ENCODE data around the gene BCAS3.

The BCAS3 gene

DNA sequence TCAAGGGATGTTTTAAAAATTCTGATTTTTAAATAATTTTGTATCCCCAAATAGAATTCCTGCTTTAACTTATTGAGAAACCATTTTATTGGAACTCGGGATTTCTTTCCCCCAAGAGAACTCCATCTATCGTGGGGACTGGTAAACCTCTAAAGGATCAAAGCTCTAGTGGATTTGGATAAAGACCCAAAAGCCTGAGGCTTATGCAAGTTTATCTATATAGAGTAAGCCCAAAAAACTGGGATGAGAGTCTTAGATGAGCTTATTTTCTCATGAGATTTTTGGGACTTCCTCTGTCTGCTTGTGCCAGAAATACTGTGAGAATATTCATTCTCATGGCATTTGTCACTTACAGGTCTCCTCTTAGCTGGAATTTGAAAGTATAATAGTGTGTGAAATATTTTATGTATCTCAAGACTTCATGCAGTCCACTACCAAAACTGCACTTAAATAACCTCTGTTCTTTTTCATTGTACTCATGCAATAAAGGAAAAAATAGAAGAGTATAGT lies 333.1 kb downstream of the BCAS3 start:
- TF ChIP-seq, protein P1, sequence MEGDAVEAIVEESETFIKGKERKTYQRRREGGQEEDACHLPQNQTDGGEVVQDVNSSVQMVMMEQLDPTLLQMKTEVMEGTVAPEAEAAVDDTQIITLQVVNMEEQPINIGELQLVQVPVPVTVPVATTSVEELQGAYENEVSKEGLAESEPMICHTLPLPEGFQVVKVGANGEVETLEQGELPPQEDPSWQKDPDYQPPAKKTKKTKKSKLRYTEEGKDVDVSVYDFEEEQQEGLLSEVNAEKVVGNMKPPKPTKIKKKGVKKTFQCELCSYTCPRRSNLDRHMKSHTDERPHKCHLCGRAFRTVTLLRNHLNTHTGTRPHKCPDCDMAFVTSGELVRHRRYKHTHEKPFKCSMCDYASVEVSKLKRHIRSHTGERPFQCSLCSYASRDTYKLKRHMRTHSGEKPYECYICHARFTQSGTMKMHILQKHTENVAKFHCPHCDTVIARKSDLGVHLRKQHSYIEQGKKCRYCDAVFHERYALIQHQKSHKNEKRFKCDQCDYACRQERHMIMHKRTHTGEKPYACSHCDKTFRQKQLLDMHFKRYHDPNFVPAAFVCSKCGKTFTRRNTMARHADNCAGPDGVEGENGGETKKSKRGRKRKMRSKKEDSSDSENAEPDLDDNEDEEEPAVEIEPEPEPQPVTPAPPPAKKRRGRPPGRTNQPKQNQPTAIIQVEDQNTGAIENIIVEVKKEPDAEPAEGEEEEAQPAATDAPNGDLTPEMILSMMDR (IDR thresholded peaks at IDR 0.05), result no peak
- no peak for TF ChIP-seq ZFX (IDR thresholded peaks at IDR 0.05; ENCODE audit: borderline replicate concordance)
- no peak overlapping the region for H3K27ac ChIP-seq

DNA sequence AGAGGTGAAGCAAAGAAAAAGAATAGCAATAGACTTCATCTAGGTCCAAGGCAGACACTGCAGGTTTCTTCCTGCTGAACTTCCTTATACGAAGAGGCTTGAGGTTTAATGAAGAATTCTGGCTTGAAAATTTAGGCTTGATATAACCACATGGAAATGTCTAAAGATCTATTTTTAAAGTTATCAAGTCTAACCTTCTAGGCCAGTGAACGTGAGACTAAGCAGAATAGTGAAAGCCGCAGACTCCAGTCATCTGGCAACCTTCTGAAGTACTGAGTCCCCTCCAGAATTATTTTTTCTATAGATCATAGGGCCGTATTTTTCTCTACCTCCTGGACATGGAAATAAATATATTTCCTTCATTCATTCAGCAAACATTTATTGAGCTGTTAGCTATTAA lies 333.6 kb downstream of the BCAS3 start:
- H3K27ac ChIP-seq, result no peak overlapping the region
- TF ChIP-seq, protein P1 (IDR thresholded peaks at IDR 0.05), result no peak
- no peak for TF ChIP-seq ZFX (IDR thresholded peaks at IDR 0.05; ENCODE audit: borderline replicate concordance)

DNA sequence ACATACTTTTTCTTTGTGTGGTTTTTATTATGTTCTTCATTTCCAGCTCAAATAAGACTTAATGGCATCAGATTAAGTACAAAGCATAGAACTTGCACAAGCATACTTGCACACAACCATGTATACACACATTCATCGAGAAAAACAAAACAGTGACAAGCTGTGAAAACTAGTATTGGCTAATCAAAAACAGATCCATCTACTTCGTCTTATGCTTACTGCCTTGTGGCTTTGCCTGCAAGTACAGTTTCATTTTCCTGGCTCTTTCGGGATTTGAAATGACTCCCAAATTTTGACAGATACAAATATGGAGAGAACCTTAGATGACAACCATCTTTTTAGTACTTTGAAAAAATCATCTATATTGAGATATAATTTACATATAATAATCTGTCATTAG lies 338.3 kb downstream of the BCAS3 start:
- H3K27ac ChIP-seq, result no peak overlapping the region
- TF ChIP-seq, protein P1 (IDR thresholded peaks at IDR 0.05), result no peak
- TF ChIP-seq ZFX (IDR thresholded peaks at IDR 0.05; ENCODE audit: borderline replicate concordance), result no peak

DNA sequence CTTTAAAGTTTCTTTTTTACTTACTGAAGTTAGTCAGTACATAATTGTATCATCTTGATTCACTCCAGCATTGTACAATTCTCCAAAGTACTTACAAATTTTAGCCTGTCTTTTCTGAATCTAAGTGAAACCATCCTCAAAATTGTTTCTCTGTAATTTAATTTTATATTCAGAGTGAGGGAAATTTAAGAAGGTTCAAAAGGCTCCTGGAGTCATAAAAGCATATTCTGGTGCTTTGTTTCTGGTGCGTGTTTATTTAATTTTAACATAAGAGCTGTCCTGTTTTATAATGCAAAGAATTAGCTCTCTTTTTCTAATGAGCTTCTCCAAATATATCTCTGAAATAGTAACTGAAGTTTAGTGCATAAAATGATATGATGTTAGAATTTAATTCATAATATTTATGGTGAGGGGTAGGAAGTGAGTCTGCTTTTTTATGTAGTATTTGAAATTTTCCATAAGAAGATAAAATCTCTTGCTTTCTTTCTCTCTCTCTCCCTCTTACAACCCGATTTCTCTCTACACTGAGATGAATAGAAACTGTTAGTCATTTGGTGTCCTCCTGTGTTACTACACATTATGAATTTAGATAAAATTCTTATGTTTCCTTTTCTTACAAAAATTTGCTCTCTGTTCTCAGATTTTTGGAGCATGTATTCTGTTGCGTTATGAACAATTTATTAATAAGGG lies 339.8 kb downstream of the BCAS3 start:
- no peak overlapping the region for H3K27ac ChIP-seq
- no peak for TF ChIP-seq ZFX (IDR thresholded peaks at IDR 0.05; ENCODE audit: borderline replicate concordance)
- TF ChIP-seq, protein P1 (IDR thresholded peaks at IDR 0.05), result no peak

DNA sequence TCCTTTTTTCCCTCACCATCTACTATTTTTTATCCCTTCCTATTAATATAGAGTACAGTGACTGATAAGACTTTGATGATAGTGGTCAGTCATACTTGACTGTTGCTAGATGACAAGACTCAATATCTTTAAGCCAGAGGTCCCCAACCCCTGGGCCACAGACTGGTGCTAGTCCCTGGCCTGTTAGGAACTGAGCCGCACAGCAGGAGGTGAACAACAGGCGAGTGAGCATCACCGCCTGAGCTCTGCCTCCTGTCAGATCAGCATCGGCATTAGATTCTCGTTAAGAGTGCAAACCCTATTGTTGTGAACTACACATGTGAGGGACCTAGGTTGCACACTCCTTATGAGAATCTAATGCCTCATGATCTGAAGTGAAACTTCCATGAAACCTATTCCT lies 341.3 kb downstream of the BCAS3 start:
- no peak overlapping the region for H3K27ac ChIP-seq

DNA sequence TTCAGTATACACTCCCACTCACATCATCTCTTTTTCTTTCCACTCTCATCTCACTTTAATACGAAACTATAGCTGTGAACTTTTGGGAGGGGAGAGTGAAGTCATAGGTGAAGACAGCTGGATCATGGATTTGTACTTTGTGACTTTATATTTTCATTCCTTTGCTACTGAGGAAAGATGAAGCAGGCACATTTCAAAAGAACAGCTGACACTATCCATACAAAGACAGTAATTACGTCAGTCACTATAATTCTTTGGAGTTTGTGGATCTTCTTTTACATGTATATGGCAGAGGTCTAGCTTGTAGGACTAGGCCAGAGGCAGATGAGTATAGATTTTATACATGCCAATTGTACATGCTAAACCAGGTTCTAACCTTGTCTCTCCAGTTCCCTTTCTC lies 346.3 kb downstream of the BCAS3 start:
- no peak overlapping the region for H3K27ac ChIP-seq
- no peak for TF ChIP-seq ZFX (IDR thresholded peaks at IDR 0.05; ENCODE audit: borderline replicate concordance)
- TF ChIP-seq, protein P1 (IDR thresholded peaks at IDR 0.05), result no peak

More for the DNA sequence above, 341.3 kb downstream of the BCAS3 start:
- no peak for TF ChIP-seq ZFX (IDR thresholded peaks at IDR 0.05; ENCODE audit: borderline replicate concordance)
- TF ChIP-seq, protein P1 (IDR thresholded peaks at IDR 0.05), result no peak

DNA sequence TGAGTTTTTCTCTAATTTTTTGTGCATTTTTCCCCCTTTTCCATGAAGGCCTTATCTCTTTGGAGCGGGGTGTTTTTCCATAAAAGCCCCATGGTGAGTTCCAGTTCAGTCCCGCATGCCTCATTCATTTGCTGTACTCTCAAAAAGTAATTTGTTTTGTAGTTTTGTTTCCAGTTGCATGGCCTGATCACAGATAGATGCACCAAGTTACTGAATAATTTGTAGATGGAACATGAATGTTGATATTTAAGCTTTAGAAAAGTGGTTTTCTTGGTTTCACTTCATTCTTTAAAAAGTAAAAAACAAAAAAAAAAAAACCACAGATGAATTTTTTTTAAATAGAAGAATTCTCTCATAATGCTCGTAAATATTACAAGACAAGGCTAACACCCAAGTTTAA lies 349.2 kb downstream of the BCAS3 start:
- no peak overlapping the region for H3K27ac ChIP-seq
- TF ChIP-seq, protein P1 (IDR thresholded peaks at IDR 0.05), result no peak
- TF ChIP-seq ZFX (IDR thresholded peaks at IDR 0.05; ENCODE audit: borderline replicate concordance), result no peak
